GM12878 (cell line): Measurements from ENCODE around the gene DNAH2. TPM values are rescaled to one million over a fixed set of nuclear protein-coding genes. Genes with fewer than 3 reads are reported as not detected.

ENCODE experiments used
- E2F8 ChIP-seq: fragments of 450-650 bp; IDR thresholded peaks from 2 replicates; pipeline ENCODE4 v1.6.1; 2018; ENCODE audit warnings: mild to moderate bottlenecking, low read depth, moderate library complexity; ENCODE audit not compliant: partially characterized antibody
- EP300 ChIP-seq, 2 experiments: fragments of 150-350 bp in 1 of 2; IDR thresholded peaks; 2 replicates each; pipeline ENCODE4 v1.6.1; 2011 to 2012; ENCODE audit warnings: low read depth in 2 of 2, low read length in 2 of 2, borderline replicate concordance in 1 of 2, improper control_type of control experiment in 1 of 2, inconsistent platforms in 1 of 2; ENCODE audit not compliant: control insufficient read depth in 1 of 2
- GABPA ChIP-seq: IDR thresholded peaks from 2 replicates; pipeline ENCODE4 v1.6.1; 2014; ENCODE audit warnings: antibody characterized with exemption, low read depth, mild to moderate bottlenecking, inconsistent platforms
- GATAD2B ChIP-seq: fragments of 450-650 bp; conservative IDR thresholded peaks from 2 replicates; pipeline ENCODE4 v1.6.1; 2017; ENCODE audit warnings: low read depth, mild to moderate bottlenecking, moderate library complexity
- HDAC6 ChIP-seq: fragments of 200-600 bp; sonication (generic); IDR thresholded peaks from one replicate; pipeline ENCODE4 v1.8.0; 2017; ENCODE audit warnings: antibody characterized with exemption; ENCODE audit not compliant: unreplicated experiment
- MAX ChIP-seq: IDR thresholded peaks from 2 replicates; pipeline ENCODE4 v1.6.1; 2012; ENCODE audit warnings: low read depth, low read length, improper control_type of control experiment
- MEF2A ChIP-seq: IDR thresholded peaks from 2 replicates; pipeline ENCODE4 v1.6.1; 2011; ENCODE audit warnings: low read depth, mild to moderate bottlenecking, low read length, moderate library complexity; ENCODE audit not compliant: insufficient read depth
- NR2C1 ChIP-seq: fragments of 450-650 bp; IDR thresholded peaks from 2 replicates; pipeline ENCODE4 v1.6.1; 2017; ENCODE audit warnings: antibody characterized with exemption, mild to moderate bottlenecking, moderate library complexity
- PAX8 ChIP-seq: fragments of 450-650 bp; IDR thresholded peaks from 2 replicates; pipeline ENCODE4 v1.6.1; 2017; ENCODE audit warnings: mild to moderate bottlenecking, moderate library complexity
- RBBP5 ChIP-seq: fragments of 200-600 bp; sonication (generic); conservative IDR thresholded peaks from 2 replicates; pipeline ENCODE4 v1.6.1; 2016
- RELB ChIP-seq: fragments of 450-650 bp; IDR thresholded peaks from 2 replicates; pipeline ENCODE4 v1.6.1; 2017; ENCODE audit warnings: low read depth, mild to moderate bottlenecking, moderate library complexity
- RFX5 ChIP-seq: IDR thresholded peaks from 2 replicates; pipeline ENCODE4 v1.6.1; 2011; ENCODE audit warnings: low read depth, low read length, improper control_type of control experiment
- SMARCA5 ChIP-seq: fragments of 450-650 bp; IDR thresholded peaks from 2 replicates; pipeline ENCODE4 v1.6.1; 2017; ENCODE audit warnings: mild to moderate bottlenecking
- ZNF207 ChIP-seq: fragments of 450-650 bp; IDR thresholded peaks from 2 replicates; pipeline ENCODE4 v1.6.1; 2014; ENCODE audit warnings: antibody characterized with exemption, mild to moderate bottlenecking, borderline replicate concordance
- ZNF24 ChIP-seq: fragments of 450-650 bp; IDR thresholded peaks from 2 replicates; pipeline ENCODE4 v1.6.1; 2017; ENCODE audit warnings: antibody characterized with exemption, mild to moderate bottlenecking
- polyA plus RNA-seq, 11 experiments: library from polyadenylated mRNA; depleted of rRNA in 4 of 11; unstranded in 6 of 11; stranded (reverse) in 5 of 11; fragments of >200 nt; fragmentation: Nextera tagmentation in 4 of 11; fragmentation: Illumina TruSeq in 1 of 11; extraction: Ambion mirVana in 4 of 11; extraction: Trizol in 1 of 11; gene quantifications; 1 replicate in 1 of 11; 2 replicates in 10 of 11; pipeline versions ENCODE4 v1.2.1 to v1.2.3, GENCODE V29; 2011 to 2016; ENCODE audit warnings: inconsistent platforms in 2 of 11, missing spikeins in 2 of 11, low read depth in 1 of 11
- total RNA-seq, 4 experiments: library from RNA; depleted of rRNA in 3 of 4; stranded (reverse); fragments of >200 nt in 3 of 4; fragmentation: Illumina TruSeq in 1 of 4; extraction: Trizol in 1 of 4; gene quantifications; 2 replicates each; pipeline versions ENCODE4 v1.2.1 to v1.2.3, GENCODE V29; 2013 to 2021
- TF ChIP-seq, protein P1 (sequence below), 3 experiments: IDR thresholded peaks in 2 of 3; conservative IDR thresholded peaks in 1 of 3; 2 replicates each; pipeline ENCODE4 v1.5.1; 2011; ENCODE audit warnings: low read depth in 3 of 3, low read length in 3 of 3, mild to moderate bottlenecking in 3 of 3, control low read depth in 2 of 3, moderate library complexity in 2 of 3, inconsistent platforms in 1 of 3, mixed read lengths in 1 of 3; ENCODE audit not compliant: control insufficient read depth in 2 of 3, insufficient read depth in 1 of 3; ENCODE audit errors: extremely low read depth in 1 of 3
- TF ChIP-seq, protein P2 (sequence below): fragments of 450-650 bp; formaldehyde crosslinking; IDR thresholded peaks from 2 replicates; pipeline ENCODE4 v1.4.0; 2020; ENCODE audit warnings: mild to moderate bottlenecking, moderate library complexity

The DNAH2 gene
- total and polyA plus RNA-seq, 10 of the 15 experiments (the other 5 are each of a cell fraction or from before 2014, with no cell fraction given): not detected

GRCh38 chr17:7851438-7852261 lies 134.1 kb downstream of the DNAH2 start (continued):
- TF ChIP-seq E2F8 (no peak), EP300 (IDR thresholded peaks at IDR 0.05; ENCODE audit: borderline replicate concordance in 1 of 2, control insufficient read depth in 1 of 2, low read depth in 2 of 2, low read length in 2 of 2) (no peak), NR2C1 (no peak), GATAD2B (peak; percentile 82), ZNF24 (no peak), MEF2A (0 out of 2 replicates have a peak, but pooled peaks have one; percentile 27), HDAC6 (no peak), ZNF207 (no peak), GABPA (no peak), PAX8 (no peak), RELB (no peak; the same call in 1 of the 2 replicates), MAX (no peak; the same call in 1 of the 2 replicates), SMARCA5 (no peak; the same call in 1 of the 2 replicates), RFX5 (peak; percentile 37; the same call in 1 of the 2 replicates), RBBP5 (no peak)
- TF ChIP-seq, protein P1, sequence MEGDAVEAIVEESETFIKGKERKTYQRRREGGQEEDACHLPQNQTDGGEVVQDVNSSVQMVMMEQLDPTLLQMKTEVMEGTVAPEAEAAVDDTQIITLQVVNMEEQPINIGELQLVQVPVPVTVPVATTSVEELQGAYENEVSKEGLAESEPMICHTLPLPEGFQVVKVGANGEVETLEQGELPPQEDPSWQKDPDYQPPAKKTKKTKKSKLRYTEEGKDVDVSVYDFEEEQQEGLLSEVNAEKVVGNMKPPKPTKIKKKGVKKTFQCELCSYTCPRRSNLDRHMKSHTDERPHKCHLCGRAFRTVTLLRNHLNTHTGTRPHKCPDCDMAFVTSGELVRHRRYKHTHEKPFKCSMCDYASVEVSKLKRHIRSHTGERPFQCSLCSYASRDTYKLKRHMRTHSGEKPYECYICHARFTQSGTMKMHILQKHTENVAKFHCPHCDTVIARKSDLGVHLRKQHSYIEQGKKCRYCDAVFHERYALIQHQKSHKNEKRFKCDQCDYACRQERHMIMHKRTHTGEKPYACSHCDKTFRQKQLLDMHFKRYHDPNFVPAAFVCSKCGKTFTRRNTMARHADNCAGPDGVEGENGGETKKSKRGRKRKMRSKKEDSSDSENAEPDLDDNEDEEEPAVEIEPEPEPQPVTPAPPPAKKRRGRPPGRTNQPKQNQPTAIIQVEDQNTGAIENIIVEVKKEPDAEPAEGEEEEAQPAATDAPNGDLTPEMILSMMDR (IDR thresholded peaks at IDR 0.05 in 2 of 3, conservative IDR thresholded peaks at IDR 0.05 in 1 of 3; ENCODE audit: control insufficient read depth in 2 of 3, extremely low read depth in 1 of 3, insufficient read depth in 1 of 3, low read depth in 3 of 3, low read length in 3 of 3): peak; percentile 95 to 100 (median 98); a peak in 5 of 6 replicates
- TF ChIP-seq, protein P2, sequence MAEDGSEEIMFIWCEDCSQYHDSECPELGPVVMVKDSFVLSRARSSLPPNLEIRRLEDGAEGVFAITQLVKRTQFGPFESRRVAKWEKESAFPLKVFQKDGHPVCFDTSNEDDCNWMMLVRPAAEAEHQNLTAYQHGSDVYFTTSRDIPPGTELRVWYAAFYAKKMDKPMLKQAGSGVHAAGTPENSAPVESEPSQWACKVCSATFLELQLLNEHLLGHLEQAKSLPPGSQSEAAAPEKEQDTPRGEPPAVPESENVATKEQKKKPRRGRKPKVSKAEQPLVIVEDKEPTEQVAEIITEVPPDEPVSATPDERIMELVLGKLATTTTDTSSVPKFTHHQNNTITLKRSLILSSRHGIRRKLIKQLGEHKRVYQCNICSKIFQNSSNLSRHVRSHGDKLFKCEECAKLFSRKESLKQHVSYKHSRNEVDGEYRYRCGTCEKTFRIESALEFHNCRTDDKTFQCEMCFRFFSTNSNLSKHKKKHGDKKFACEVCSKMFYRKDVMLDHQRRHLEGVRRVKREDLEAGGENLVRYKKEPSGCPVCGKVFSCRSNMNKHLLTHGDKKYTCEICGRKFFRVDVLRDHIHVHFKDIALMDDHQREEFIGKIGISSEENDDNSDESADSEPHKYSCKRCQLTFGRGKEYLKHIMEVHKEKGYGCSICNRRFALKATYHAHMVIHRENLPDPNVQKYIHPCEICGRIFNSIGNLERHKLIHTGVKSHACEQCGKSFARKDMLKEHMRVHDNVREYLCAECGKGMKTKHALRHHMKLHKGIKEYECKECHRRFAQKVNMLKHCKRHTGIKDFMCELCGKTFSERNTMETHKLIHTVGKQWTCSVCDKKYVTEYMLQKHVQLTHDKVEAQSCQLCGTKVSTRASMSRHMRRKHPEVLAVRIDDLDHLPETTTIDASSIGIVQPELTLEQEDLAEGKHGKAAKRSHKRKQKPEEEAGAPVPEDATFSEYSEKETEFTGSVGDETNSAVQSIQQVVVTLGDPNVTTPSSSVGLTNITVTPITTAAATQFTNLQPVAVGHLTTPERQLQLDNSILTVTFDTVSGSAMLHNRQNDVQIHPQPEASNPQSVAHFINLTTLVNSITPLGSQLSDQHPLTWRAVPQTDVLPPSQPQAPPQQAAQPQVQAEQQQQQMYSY (CRISPR knock-in tag): no peak
